ENCODE results near the gene PGAP1. TPM values are rescaled to one million over a fixed set of nuclear protein-coding genes. Genes with fewer than 3 reads are reported as not detected.

PGAP1 gene
- total and polyA plus RNA-seq, 2 of the 8 experiments (the other 6 are each of a cell fraction or from before 2014, with no cell fraction given): 8.3 to 24.1 TPM

- TF ChIP-seq KDM4A (IDR thresholded peaks at IDR 0.05; ENCODE audit: low read depth, low read length, severe bottlenecking) (no peak), SIRT6 (IDR thresholded peaks at IDR 0.05; ENCODE audit: low read length) (no peak), PHF8 (conservative IDR thresholded peaks at IDR 0.05; ENCODE audit: low read depth, low read length) (no peak)
These were observed 39.1 kb upstream of the PGAP1 start (continued) for GRCh38 chr2:196965651-196966050.

All from H1 (cell line).